Measurements from ENCODE around the gene ABCA4.
"Not testable (repeated sequence)": the region's sequence is repeated elsewhere in the genome, so short reads cannot be mapped to it uniquely, and the experiment has no call there.

ABCA4 gene

GRCh38 chr1:93960641-93961147, 160.3 kb downstream of the ABCA4 start:
- in situ Hi-C loops (cut with HindIII; ENCODE audit: low sequenced_read_pairs), result no loop called here

GRCh38 chr1:93959413-93959812, 161.5 kb downstream of the ABCA4 start:
- in situ Hi-C loops (cut with HindIII; ENCODE audit: low sequenced_read_pairs), result no loop called here

GRCh38 chr1:93958726-93959100, 162.2 kb downstream of the ABCA4 start:
- in situ Hi-C loops (cut with HindIII; ENCODE audit: low sequenced_read_pairs), result no loop called here

GRCh38 chr1:93958032-93958725, 162.8 kb downstream of the ABCA4 start:
- in situ Hi-C loops (cut with HindIII; ENCODE audit: low sequenced_read_pairs), result no loop called here

- in situ Hi-C loops (cut with HindIII; ENCODE audit: low sequenced_read_pairs), result no loop called here
Measured at GRCh38 chr1:93955765-93956164, 165.2 kb downstream of the ABCA4 start.

GRCh38 chr1:93947002-93947686, 173.8 kb downstream of the ABCA4 start:
- in situ Hi-C loops (cut with HindIII; ENCODE audit: low sequenced_read_pairs), result not testable (repeated sequence)
